ENCODE results near the gene CCDC127. TPM values are rescaled to one million over a fixed set of nuclear protein-coding genes. Genes with fewer than 3 reads are reported as not detected.

CCDC127 gene
- total and polyA plus RNA-seq, 2 of the 4 experiments (the other 2 are of a cell fraction): 3.2 to 3.9 TPM

DNA sequence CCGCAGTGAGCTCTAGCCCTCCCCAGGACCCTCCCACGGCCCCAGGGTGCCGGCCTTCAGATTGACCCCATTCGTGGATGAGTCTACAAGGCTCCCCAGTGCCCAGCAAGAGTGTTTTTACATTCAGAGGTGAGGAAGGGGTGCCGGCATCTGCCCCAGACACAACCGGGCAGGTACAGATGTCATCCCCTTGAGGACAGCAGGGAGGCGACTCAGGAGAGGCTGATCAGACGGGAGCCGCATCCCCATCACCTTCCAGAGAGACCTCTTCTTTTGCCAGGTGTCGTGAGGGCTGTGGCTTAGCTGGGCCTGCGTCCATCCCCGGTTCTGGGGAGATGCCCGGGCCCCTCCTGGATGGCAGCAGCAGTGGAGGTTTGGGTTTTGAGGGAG is 30.9 kb downstream of the CCDC127 start:
- Histone ChIP-seq H3K9me1 (ENCODE audit: insufficient read depth, low read length) (peaks cover 5% of the 10 kb centered on the region; the same call in 1 of the 2 replicates), H2BK120ac (ENCODE audit: low read depth, low read length) (no peak overlapping the region), H3K27ac (ENCODE audit: insufficient read depth, low read length) (no peak overlapping the region), H4K5ac (ENCODE audit: low read depth, low read length) (no peak overlapping the region), H3K79me1 (ENCODE audit: low read depth in 1 of 2, low read length in 2 of 2) (no peaks in the 10 kb centered on the region), H2BK5ac (ENCODE audit: low read depth, low read length, poor library complexity, severe bottlenecking) (no peak overlapping the region), H3K23ac (ENCODE audit: low read depth, low read length) (no peak overlapping the region), H3K56ac (ENCODE audit: extremely low read depth, insufficient read depth, low read length) (no peak overlapping the region), H2AK5ac (ENCODE audit: low read depth, low read length) (no peak overlapping the region), H4K91ac (ENCODE audit: insufficient read depth, low read depth, low read length) (no peak overlapping the region), H3K4me1 (ENCODE audit: control insufficient read depth, insufficient read depth, low read length) (no peaks in the 10 kb centered on the region), H2AFZ (replicated peaks; ENCODE audit: low read length, poor library complexity) (no peak overlapping the region), H2BK15ac (ENCODE audit: low read depth, low read length) (no peak overlapping the region), H3K36me3 (ENCODE audit: control insufficient read depth, insufficient read depth, low read length) (no peaks in the 10 kb centered on the region), H3K4ac (ENCODE audit: low read depth, low read length) (no peak overlapping the region), H3K4me3 (ENCODE audit: insufficient read depth, low read depth, low read length) (no peak overlapping the region), H3K27me3 (ENCODE audit: control insufficient read depth, insufficient read depth, low read length) (peaks cover 12% of the 10 kb centered on the region; the same call in 1 of the 2 replicates), H3K18ac (ENCODE audit: low read depth, low read length) (no peak overlapping the region), H3K9ac (ENCODE audit: low read depth, low read length) (no peak overlapping the region), H4K20me1 (ENCODE audit: insufficient read depth, low read length) (peaks cover 2% of the 10 kb centered on the region; the same call in 1 of the 2 replicates), H2BK20ac (ENCODE audit: low read depth, low read length) (no peak overlapping the region), H3K14ac (replicated peaks; ENCODE audit: low read depth, low read length) (no peak overlapping the region), H3K4me2 (ENCODE audit: low read depth, low read length) (no peak overlapping the region), H3K9me3 (ENCODE audit: control insufficient read depth, insufficient read depth, low read length) (no peaks in the 10 kb centered on the region), H2AK9ac (replicated peaks; ENCODE audit: low read depth, low read length, poor library complexity) (no peak overlapping the region), H4K8ac (ENCODE audit: low read depth in 2 of 2, low read length in 2 of 2) (no peak overlapping the region)
- no peak for ATAC-seq (ENCODE audit: low read depth)
- 90% methylated on average over 2 of the region's 13 CpGs; no CpG with 5 or more reads in 1 of the 2 experiments for WGBS, 2 experiments (ENCODE audit: extremely low coverage in 2 of 2, insufficient read length in 1 of 2)
- intact Hi-C loops (cut with micrococcal nuclease): no loop called here
- BruUV-seq (replicated peaks): no TSS peak
- POLR2A ChIA-PET (ENCODE audit: unreplicated experiment): no interaction called here
- dilution Hi-C loops (cut with HindIII; ENCODE audit: low sequenced_read_pairs, unreplicated experiment): no loop called here
- DNase-seq: no peak
- in situ Hi-C loops (cut with MboI; ENCODE audit: low sequenced_read_pairs): no loop called here
- CTCF ChIA-PET: no interaction called here
- TF ChIP-seq, protein P1, sequence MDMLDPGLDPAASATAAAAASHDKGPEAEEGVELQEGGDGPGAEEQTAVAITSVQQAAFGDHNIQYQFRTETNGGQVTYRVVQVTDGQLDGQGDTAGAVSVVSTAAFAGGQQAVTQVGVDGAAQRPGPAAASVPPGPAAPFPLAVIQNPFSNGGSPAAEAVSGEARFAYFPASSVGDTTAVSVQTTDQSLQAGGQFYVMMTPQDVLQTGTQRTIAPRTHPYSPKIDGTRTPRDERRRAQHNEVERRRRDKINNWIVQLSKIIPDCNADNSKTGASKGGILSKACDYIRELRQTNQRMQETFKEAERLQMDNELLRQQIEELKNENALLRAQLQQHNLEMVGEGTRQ (IDR thresholded peaks at IDR 0.05; ENCODE audit: low read depth, low read length): no peak
- TF ChIP-seq CHD1 (IDR thresholded peaks at IDR 0.05; ENCODE audit: low read depth, low read length): no peak
- TF ChIP-seq, protein P2, sequence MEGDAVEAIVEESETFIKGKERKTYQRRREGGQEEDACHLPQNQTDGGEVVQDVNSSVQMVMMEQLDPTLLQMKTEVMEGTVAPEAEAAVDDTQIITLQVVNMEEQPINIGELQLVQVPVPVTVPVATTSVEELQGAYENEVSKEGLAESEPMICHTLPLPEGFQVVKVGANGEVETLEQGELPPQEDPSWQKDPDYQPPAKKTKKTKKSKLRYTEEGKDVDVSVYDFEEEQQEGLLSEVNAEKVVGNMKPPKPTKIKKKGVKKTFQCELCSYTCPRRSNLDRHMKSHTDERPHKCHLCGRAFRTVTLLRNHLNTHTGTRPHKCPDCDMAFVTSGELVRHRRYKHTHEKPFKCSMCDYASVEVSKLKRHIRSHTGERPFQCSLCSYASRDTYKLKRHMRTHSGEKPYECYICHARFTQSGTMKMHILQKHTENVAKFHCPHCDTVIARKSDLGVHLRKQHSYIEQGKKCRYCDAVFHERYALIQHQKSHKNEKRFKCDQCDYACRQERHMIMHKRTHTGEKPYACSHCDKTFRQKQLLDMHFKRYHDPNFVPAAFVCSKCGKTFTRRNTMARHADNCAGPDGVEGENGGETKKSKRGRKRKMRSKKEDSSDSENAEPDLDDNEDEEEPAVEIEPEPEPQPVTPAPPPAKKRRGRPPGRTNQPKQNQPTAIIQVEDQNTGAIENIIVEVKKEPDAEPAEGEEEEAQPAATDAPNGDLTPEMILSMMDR (conservative IDR thresholded peaks at IDR 0.05; ENCODE audit: low read depth, low read length): no peak
- no peak for TF ChIP-seq FOS (IDR thresholded peaks at IDR 0.05; ENCODE audit: low read depth, low read length)
